KMS-11 (cell line): ENCODE results near the gene NTM.

Source experiments
- H2AFZ ChIP-seq: fragments of 200-600 bp; sonication (generic); 2 replicates; pipeline ENCODE4 v1.6.1; 2016; ENCODE audit warnings: antibody characterized with exemption, mixed run types, low read depth
- H3K27ac ChIP-seq: fragments of 200-600 bp; sonication (generic); 2 replicates; pipeline ENCODE4 v1.6.1; 2016; ENCODE audit warnings: mild to moderate bottlenecking, mixed run types
- H3K27me3 ChIP-seq: fragments of 200-600 bp; sonication (generic); 2 replicates; pipeline ENCODE4 v1.6.1; 2017; ENCODE audit warnings: mild to moderate bottlenecking, low read depth, mixed run types, moderate library complexity; ENCODE audit not compliant: insufficient read depth
- H3K36me3 ChIP-seq: fragments of 200-600 bp; sonication (generic); 2 replicates; pipeline ENCODE4 v1.6.1; 2017; ENCODE audit warnings: mild to moderate bottlenecking, mixed run types; ENCODE audit not compliant: insufficient read depth
- H3K4me1 ChIP-seq: fragments of 200-600 bp; sonication (generic); 2 replicates; pipeline ENCODE4 v1.6.1; 2016; ENCODE audit warnings: mild to moderate bottlenecking, low read depth, mixed run types; ENCODE audit not compliant: poor library complexity, severe bottlenecking
- H3K4me2 ChIP-seq: fragments of 200-600 bp; sonication (generic); 2 replicates; pipeline ENCODE4 v1.7.0; 2016; ENCODE audit warnings: mild to moderate bottlenecking, mixed run types
- H3K4me3 ChIP-seq: fragments of 200-600 bp; sonication (generic); IDR thresholded peaks from 2 replicates; pipeline ENCODE4 v1.6.1; 2017; ENCODE audit warnings: low read depth, low read length, mixed read lengths; ENCODE audit not compliant: insufficient read depth
- H3K79me2 ChIP-seq: fragments of 200-600 bp; sonication (generic); 2 replicates; pipeline ENCODE4 v1.6.1; 2016; ENCODE audit warnings: low read depth, mixed run types; ENCODE audit not compliant: insufficient read depth
- H3K9ac ChIP-seq: fragments of 200-600 bp; sonication (generic); 2 replicates; pipeline ENCODE4 v1.6.1; 2016; ENCODE audit warnings: mild to moderate bottlenecking, mixed run types
- H4K20me1 ChIP-seq: fragments of 200-600 bp; sonication (generic); 2 replicates; pipeline ENCODE4 v1.6.1; 2016; ENCODE audit warnings: mild to moderate bottlenecking, mixed run types; ENCODE audit not compliant: insufficient read depth
- CTCF ChIP-seq: fragments of 200-600 bp; sonication (generic); conservative IDR thresholded peaks from 2 replicates; pipeline ENCODE4 v1.6.1; 2017; ENCODE audit warnings: low read depth, mild to moderate bottlenecking, antibody characterized with exemption, low read length, moderate library complexity, mixed read lengths

Gene NTM

GRCh38 chr11:132264616-132265015, 894.2 kb downstream of the NTM start:
- Histone ChIP-seq H3K4me2 (no peak overlapping the region), H2AFZ (no peak overlapping the region), H3K36me3 (no peaks in the 10 kb centered on the region), H3K4me1 (no peaks in the 10 kb centered on the region), H3K27ac (no peak overlapping the region), H3K4me3 (no peak overlapping the region), H3K27me3 (no peaks in the 10 kb centered on the region), H3K9ac (no peak overlapping the region), H4K20me1 (no peaks in the 10 kb centered on the region), H3K79me2 (no peaks in the 10 kb centered on the region)
- TF ChIP-seq CTCF, result no peak

GRCh38 chr11:132278801-132279574, 908.6 kb downstream of the NTM start:
- Histone ChIP-seq H2AFZ (no peak overlapping the region; the same call in 1 of the 2 replicates), H3K4me2 (no peak overlapping the region), H3K4me3 (no peak overlapping the region), H3K79me2 (no peaks in the 10 kb centered on the region), H3K27ac (no peak overlapping the region), H4K20me1 (no peaks in the 10 kb centered on the region), H3K27me3 (no peaks in the 10 kb centered on the region), H3K9ac (no peak overlapping the region), H3K4me1 (peaks cover 6% of the 10 kb centered on the region), H3K36me3 (no peaks in the 10 kb centered on the region)
- TF ChIP-seq CTCF, result peak; percentile 44; the same call in 1 of the 2 replicates

GRCh38 chr11:132284048-132284447, 913.6 kb downstream of the NTM start:
- TF ChIP-seq CTCF, result no peak
- H2AFZ ChIP-seq, result no peak overlapping the region
- H3K4me3 ChIP-seq, result no peak overlapping the region
- peaks cover 7% of the 10 kb centered on the region for H3K4me1 ChIP-seq
- no peaks in the 10 kb centered on the region for H3K79me2 ChIP-seq
- H3K27ac ChIP-seq, result no peak overlapping the region
- H3K9ac ChIP-seq, result no peak overlapping the region
- H3K36me3 ChIP-seq, result no peaks in the 10 kb centered on the region
- no peak overlapping the region for H3K4me2 ChIP-seq
- no peaks in the 10 kb centered on the region for H4K20me1 ChIP-seq
- no peaks in the 10 kb centered on the region for H3K27me3 ChIP-seq

GRCh38 chr11:132284611-132285010, 914.2 kb downstream of the NTM start:
- no peak overlapping the region for H3K27ac ChIP-seq
- no peaks in the 10 kb centered on the region for H3K79me2 ChIP-seq
- no peak overlapping the region for H3K4me3 ChIP-seq
- H3K36me3 ChIP-seq, result no peaks in the 10 kb centered on the region
- TF ChIP-seq CTCF, result no peak
- H3K4me2 ChIP-seq, result no peak overlapping the region
- no peak overlapping the region for H2AFZ ChIP-seq
- no peaks in the 10 kb centered on the region for H3K27me3 ChIP-seq
- H4K20me1 ChIP-seq, result no peaks in the 10 kb centered on the region
- H3K9ac ChIP-seq, result no peak overlapping the region
- peaks cover 9% of the 10 kb centered on the region for H3K4me1 ChIP-seq
